Measurements from ENCODE around the gene CCDC13. TPM values are rescaled to one million over a fixed set of nuclear protein-coding genes. Genes with fewer than 3 reads are reported as not detected.

Gene CCDC13
- total RNA-seq, 5 donors from 2014 or later (not counting 1 experiment from before 2014, with no cell fraction given), result 0.28 to 2.1 (median 1.3) TPM; not detected in 1

DNA sequence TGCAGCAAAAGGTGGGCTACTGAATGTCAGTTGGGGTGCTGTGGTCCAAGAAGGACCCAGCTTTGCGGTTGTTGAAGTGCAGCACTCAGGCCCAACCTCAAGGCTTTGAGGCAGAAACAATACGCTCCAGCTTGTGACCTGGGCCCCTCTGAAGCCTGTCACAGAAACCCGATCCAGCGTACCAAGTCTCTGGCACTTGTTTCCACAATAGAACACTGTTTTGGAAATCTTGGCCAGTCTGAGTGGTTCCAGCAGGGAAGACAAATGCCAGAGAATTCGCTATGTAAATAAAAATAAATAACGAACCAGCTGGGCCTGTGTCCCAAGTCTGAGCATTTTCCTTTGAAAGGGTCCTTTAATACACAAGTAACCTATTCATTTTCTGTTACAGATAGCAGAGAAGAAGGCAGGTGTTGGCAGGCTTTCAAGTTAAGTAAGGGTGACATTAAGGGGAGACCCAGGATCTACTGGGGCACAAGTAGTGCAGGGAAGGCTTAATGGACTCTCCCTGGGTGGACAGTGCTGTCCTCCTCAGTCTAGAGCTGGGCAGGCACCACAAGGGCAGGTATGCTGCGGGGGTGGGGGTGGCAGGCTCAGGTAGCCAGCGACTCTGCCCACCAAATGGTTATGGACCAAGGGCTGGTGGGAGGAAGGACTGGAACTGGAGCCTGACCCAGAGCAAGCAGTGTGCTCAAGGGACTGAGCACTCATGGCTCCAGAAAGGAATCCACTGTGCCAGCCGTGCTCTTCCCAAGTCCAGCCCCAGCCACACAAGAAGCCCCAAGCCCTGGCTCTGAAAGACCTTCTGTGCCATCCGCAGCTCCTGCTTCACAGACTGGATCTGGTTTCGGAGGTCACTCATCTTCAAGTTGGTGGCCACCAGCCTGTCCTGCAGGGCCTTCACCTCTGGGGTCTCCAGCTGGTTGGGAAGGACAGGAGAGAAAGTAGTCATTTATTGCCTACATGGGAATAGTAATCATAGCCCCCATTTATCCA is 26.3 kb downstream of the CCDC13 start:
- DNase-seq (no peak), ATAC-seq (replicated peaks in 1 of 4) (no peak)
- ChIA-PET POLR2A (interaction anchor here in 1 of 2 donors (0.6 kb wide), 1 partner anchor 155 kb away, joined by 3 read pairs; no protein-coding TSS in a partner anchor), CTCF (interaction anchor here (0.5 to 0.8 kb wide), 3 partner anchors 11 to 282 kb away, joined by 3 read pairs; no protein-coding TSS in a partner anchor)
- Mint-ChIP-seq H3K4me1 (peaks cover 27 to 45% (median 33%) of the 10 kb centered on the region in 3 donors), H3K4me3 (peak overlapping the region in 1 of 3 donors; percentile 47), H3K27me3 (no peaks in the 10 kb centered on the region), H3K9me3 (no peaks in the 10 kb centered on the region), H3K27ac (peak overlapping the region; percentile 89 to 90), H3K36me3 (no peaks in the 10 kb centered on the region)
- Histone ChIP-seq H3K27ac (ENCODE audit: low read length) (peak overlapping the region; percentile 27), H3K36me3 (ENCODE audit: control insufficient read depth in 2 of 2, extremely low read depth in 1 of 2, insufficient read depth in 1 of 2, low read length in 1 of 2) (no peaks in the 10 kb centered on the region), H3K9me3 (no peaks in the 10 kb centered on the region), H3K4me3 (ENCODE audit: control insufficient read depth in 1 of 2, extremely low read depth in 1 of 2, low read length in 1 of 2) (no peak overlapping the region), H3K4me1 (ENCODE audit: control insufficient read depth in 1 of 2, extremely low read depth in 1 of 2, insufficient read depth in 2 of 2, low read length in 2 of 2) (peaks cover 18 to 46% of the 10 kb centered on the region in 2 experiments), H3K27me3 (replicated peaks in 1 of 2; ENCODE audit: control insufficient read depth in 2 of 2, extremely low read depth in 1 of 2, insufficient read depth in 2 of 2, low read length in 1 of 2) (no peaks in the 10 kb centered on the region)
- WGBS (ENCODE audit: insufficient coverage), result 84% methylated on average over 6 of the region's 11 CpGs

- ATAC-seq (replicated peaks in 1 of 4), result no peak
- no peak for DNase-seq
- POLR2A ChIA-PET, result interaction anchor here in 1 of 2 donors (0.6 kb wide), 1 partner anchor 154 kb away, joined by 3 read pairs; no protein-coding TSS in a partner anchor
- peaks cover 27 to 45% (median 33%) of the 10 kb centered on the region in 3 donors for H3K4me1 Mint-ChIP-seq
- H3K36me3 Mint-ChIP-seq, result no peaks in the 10 kb centered on the region
- Histone ChIP-seq H3K4me3 (ENCODE audit: control insufficient read depth in 1 of 2, extremely low read depth in 1 of 2, low read length in 1 of 2) (no peak overlapping the region), H3K27me3 (replicated peaks in 1 of 2; ENCODE audit: control insufficient read depth in 2 of 2, extremely low read depth in 1 of 2, insufficient read depth in 2 of 2, low read length in 1 of 2) (no peaks in the 10 kb centered on the region), H3K4me1 (ENCODE audit: control insufficient read depth in 1 of 2, extremely low read depth in 1 of 2, insufficient read depth in 2 of 2, low read length in 2 of 2) (peaks cover 18 to 46% of the 10 kb centered on the region in 2 experiments), H3K27ac (ENCODE audit: low read length) (no peak overlapping the region), H3K9me3 (no peaks in the 10 kb centered on the region), H3K36me3 (ENCODE audit: control insufficient read depth in 2 of 2, extremely low read depth in 1 of 2, insufficient read depth in 1 of 2, low read length in 1 of 2) (no peaks in the 10 kb centered on the region)
- H3K4me3 Mint-ChIP-seq, result no peak overlapping the region
- no peaks in the 10 kb centered on the region for H3K27me3 Mint-ChIP-seq
- no peak overlapping the region for H3K27ac Mint-ChIP-seq
- CTCF ChIA-PET, result interaction anchor here in 1 of 2 donors (0.8 to 1.3 kb wide), 2 partner anchors 10 to 11 kb away, joined by 3 to 4 read pairs; no protein-coding TSS in a partner anchor
- no peaks in the 10 kb centered on the region for H3K9me3 Mint-ChIP-seq
- WGBS (ENCODE audit: insufficient coverage), result 75% methylated on average over 6 of the region's 8 CpGs
Observed at GRCh38 chr3:42745776-42746454, 27.1 kb downstream of the CCDC13 start.

DNA sequence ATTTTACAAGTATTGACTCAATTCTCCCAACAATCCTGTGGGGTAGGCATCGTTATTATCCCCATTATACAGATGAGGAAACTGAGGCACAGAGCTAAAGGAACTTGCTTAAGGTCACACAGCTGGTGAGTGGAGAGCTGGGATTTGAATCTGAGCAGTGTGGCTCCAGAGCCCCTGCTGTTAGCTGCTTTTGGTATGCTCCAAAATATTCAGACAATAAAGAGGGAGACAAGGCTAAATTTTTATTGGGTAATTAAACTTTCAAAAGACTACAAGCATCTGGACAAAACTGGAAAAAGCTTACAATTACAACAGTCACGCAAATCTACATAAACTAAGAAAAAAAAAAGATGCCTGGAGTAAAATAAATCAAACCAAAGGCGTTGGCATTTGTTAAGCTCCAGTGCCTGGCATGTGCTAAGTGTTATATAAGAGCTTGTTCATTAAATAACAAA is 27.7 kb downstream of the CCDC13 start:
- POLR2A ChIA-PET, result interaction anchor here in 1 of 2 donors (0.5 kb wide), 1 partner anchor 57 kb away, joined by 4 read pairs; no protein-coding TSS in a partner anchor
- Mint-ChIP-seq H3K4me3 (no peak overlapping the region), H3K4me1 (peaks cover 27 to 45% (median 33%) of the 10 kb centered on the region in 3 donors), H3K9me3 (no peaks in the 10 kb centered on the region), H3K36me3 (no peaks in the 10 kb centered on the region), H3K27me3 (no peaks in the 10 kb centered on the region), H3K27ac (no peak overlapping the region)
- H3K27ac ChIP-seq (ENCODE audit: low read length), result no peak overlapping the region
- WGBS (ENCODE audit: insufficient coverage), result no CpG with 5 or more reads among the region's 3 CpGs
- no peaks in the 10 kb centered on the region for H3K9me3 ChIP-seq
- no peaks in the 10 kb centered on the region for H3K36me3 ChIP-seq (ENCODE audit: control insufficient read depth in 2 of 2, extremely low read depth in 1 of 2, insufficient read depth in 1 of 2, low read length in 1 of 2)
- H3K4me3 ChIP-seq (ENCODE audit: control insufficient read depth in 1 of 2, extremely low read depth in 1 of 2, low read length in 1 of 2), result no peak overlapping the region
- no peaks in the 10 kb centered on the region for H3K27me3 ChIP-seq (replicated peaks in 1 of 2; ENCODE audit: control insufficient read depth in 2 of 2, extremely low read depth in 1 of 2, insufficient read depth in 2 of 2, low read length in 1 of 2)
- DNase-seq, result no peak
- CTCF ChIA-PET, result interaction anchor here (0.6 to 1.3 kb wide), 2 partner anchors 12 to 62 kb away, joined by 3 to 4 read pairs; no protein-coding TSS in a partner anchor
- ATAC-seq (replicated peaks in 1 of 4), result no peak
- H3K4me1 ChIP-seq (ENCODE audit: control insufficient read depth in 1 of 2, extremely low read depth in 1 of 2, insufficient read depth in 2 of 2, low read length in 2 of 2), result peaks cover 18 to 46% of the 10 kb centered on the region in 2 experiments

- Mint-ChIP-seq H3K27me3 (no peaks in the 10 kb centered on the region), H3K36me3 (no peaks in the 10 kb centered on the region), H3K9me3 (no peaks in the 10 kb centered on the region), H3K4me1 (peaks cover 21 to 32% (median 26%) of the 10 kb centered on the region in 3 donors), H3K27ac (no peak overlapping the region), H3K4me3 (no peak overlapping the region)
- H3K4me3 ChIP-seq (ENCODE audit: control insufficient read depth in 1 of 2, extremely low read depth in 1 of 2, low read length in 1 of 2), result no peak overlapping the region
- no CpG with 5 or more reads among the region's 7 CpGs for whole genome bisulfite sequencing (ENCODE audit: insufficient coverage)
- no peaks in the 10 kb centered on the region for H3K9me3 ChIP-seq
- no peaks in the 10 kb centered on the region for H3K27me3 ChIP-seq (replicated peaks in 1 of 2; ENCODE audit: control insufficient read depth in 2 of 2, extremely low read depth in 1 of 2, insufficient read depth in 2 of 2, low read length in 1 of 2)
- ChIA-PET POLR2A (no interaction called here), CTCF (no interaction called here)
- DNase-seq (no peak), ATAC-seq (replicated peaks in 1 of 4) (no peak)
- H3K36me3 ChIP-seq (ENCODE audit: control insufficient read depth in 2 of 2, extremely low read depth in 1 of 2, insufficient read depth in 1 of 2, low read length in 1 of 2), result no peaks in the 10 kb centered on the region
- peaks cover 18 to 30% of the 10 kb centered on the region in 2 experiments for H3K4me1 ChIP-seq (ENCODE audit: control insufficient read depth in 1 of 2, extremely low read depth in 1 of 2, insufficient read depth in 2 of 2, low read length in 2 of 2)
- H3K27ac ChIP-seq (ENCODE audit: low read length), result no peak overlapping the region
Observed at GRCh38 chr3:42743204-42743995, 29.7 kb downstream of the CCDC13 start.

GRCh38 chr3:42742688-42743087 is 30.4 kb downstream of the CCDC13 start:
- no peaks in the 10 kb centered on the region for H3K36me3 ChIP-seq (ENCODE audit: control insufficient read depth in 2 of 2, extremely low read depth in 1 of 2, insufficient read depth in 1 of 2, low read length in 1 of 2)
- H3K27me3 Mint-ChIP-seq, result no peaks in the 10 kb centered on the region
- H3K9me3 ChIP-seq, result no peaks in the 10 kb centered on the region
- ATAC-seq (replicated peaks in 1 of 4) (no peak), DNase-seq (no peak)
- H3K27ac Mint-ChIP-seq, result no peak overlapping the region
- peaks cover 14 to 25% (median 19%) of the 10 kb centered on the region in 3 donors for H3K4me1 Mint-ChIP-seq
- H3K9me3 Mint-ChIP-seq, result no peaks in the 10 kb centered on the region
- no peak overlapping the region for H3K27ac ChIP-seq (ENCODE audit: low read length)
- peaks cover 11 to 23% of the 10 kb centered on the region in 2 experiments for H3K4me1 ChIP-seq (ENCODE audit: control insufficient read depth in 1 of 2, extremely low read depth in 1 of 2, insufficient read depth in 2 of 2, low read length in 2 of 2)
- WGBS (ENCODE audit: insufficient coverage), result 85% methylated on average over 5 of the region's 9 CpGs
- H3K27me3 ChIP-seq (replicated peaks in 1 of 2; ENCODE audit: control insufficient read depth in 2 of 2, extremely low read depth in 1 of 2, insufficient read depth in 2 of 2, low read length in 1 of 2), result no peaks in the 10 kb centered on the region
- ChIA-PET POLR2A (no interaction called here), CTCF (interaction anchor here in 1 of 2 donors (0.6 kb wide), 2 partner anchors 135 to 293 kb away, joined by 3 read pairs; no protein-coding TSS in a partner anchor)
- no peaks in the 10 kb centered on the region for H3K36me3 Mint-ChIP-seq
- no peak overlapping the region for H3K4me3 ChIP-seq (ENCODE audit: control insufficient read depth in 1 of 2, extremely low read depth in 1 of 2, low read length in 1 of 2)
- H3K4me3 Mint-ChIP-seq, result no peak overlapping the region

Data from T-cell (primary cell).